Measurements from ENCODE around the gene LPIN2.
A peak's percentile ranks its signal among the peaks of the same experiment; 100 is the strongest.

GRCh38 chr18:3059272-3059671 is 46.3 kb upstream of the LPIN2 start:
- TF ChIP-seq POLR2A (IDR thresholded peaks at IDR 0.05) = peak in 1 of 4 donors; percentile 7
- TF ChIP-seq, protein P1, sequence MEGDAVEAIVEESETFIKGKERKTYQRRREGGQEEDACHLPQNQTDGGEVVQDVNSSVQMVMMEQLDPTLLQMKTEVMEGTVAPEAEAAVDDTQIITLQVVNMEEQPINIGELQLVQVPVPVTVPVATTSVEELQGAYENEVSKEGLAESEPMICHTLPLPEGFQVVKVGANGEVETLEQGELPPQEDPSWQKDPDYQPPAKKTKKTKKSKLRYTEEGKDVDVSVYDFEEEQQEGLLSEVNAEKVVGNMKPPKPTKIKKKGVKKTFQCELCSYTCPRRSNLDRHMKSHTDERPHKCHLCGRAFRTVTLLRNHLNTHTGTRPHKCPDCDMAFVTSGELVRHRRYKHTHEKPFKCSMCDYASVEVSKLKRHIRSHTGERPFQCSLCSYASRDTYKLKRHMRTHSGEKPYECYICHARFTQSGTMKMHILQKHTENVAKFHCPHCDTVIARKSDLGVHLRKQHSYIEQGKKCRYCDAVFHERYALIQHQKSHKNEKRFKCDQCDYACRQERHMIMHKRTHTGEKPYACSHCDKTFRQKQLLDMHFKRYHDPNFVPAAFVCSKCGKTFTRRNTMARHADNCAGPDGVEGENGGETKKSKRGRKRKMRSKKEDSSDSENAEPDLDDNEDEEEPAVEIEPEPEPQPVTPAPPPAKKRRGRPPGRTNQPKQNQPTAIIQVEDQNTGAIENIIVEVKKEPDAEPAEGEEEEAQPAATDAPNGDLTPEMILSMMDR (IDR thresholded peaks at IDR 0.05) = no peak
